ENCODE results near the gene KDM3A. TPM values are rescaled to one million over a fixed set of nuclear protein-coding genes. Genes with fewer than 3 reads are reported as not detected.

Gene KDM3A, protein sequence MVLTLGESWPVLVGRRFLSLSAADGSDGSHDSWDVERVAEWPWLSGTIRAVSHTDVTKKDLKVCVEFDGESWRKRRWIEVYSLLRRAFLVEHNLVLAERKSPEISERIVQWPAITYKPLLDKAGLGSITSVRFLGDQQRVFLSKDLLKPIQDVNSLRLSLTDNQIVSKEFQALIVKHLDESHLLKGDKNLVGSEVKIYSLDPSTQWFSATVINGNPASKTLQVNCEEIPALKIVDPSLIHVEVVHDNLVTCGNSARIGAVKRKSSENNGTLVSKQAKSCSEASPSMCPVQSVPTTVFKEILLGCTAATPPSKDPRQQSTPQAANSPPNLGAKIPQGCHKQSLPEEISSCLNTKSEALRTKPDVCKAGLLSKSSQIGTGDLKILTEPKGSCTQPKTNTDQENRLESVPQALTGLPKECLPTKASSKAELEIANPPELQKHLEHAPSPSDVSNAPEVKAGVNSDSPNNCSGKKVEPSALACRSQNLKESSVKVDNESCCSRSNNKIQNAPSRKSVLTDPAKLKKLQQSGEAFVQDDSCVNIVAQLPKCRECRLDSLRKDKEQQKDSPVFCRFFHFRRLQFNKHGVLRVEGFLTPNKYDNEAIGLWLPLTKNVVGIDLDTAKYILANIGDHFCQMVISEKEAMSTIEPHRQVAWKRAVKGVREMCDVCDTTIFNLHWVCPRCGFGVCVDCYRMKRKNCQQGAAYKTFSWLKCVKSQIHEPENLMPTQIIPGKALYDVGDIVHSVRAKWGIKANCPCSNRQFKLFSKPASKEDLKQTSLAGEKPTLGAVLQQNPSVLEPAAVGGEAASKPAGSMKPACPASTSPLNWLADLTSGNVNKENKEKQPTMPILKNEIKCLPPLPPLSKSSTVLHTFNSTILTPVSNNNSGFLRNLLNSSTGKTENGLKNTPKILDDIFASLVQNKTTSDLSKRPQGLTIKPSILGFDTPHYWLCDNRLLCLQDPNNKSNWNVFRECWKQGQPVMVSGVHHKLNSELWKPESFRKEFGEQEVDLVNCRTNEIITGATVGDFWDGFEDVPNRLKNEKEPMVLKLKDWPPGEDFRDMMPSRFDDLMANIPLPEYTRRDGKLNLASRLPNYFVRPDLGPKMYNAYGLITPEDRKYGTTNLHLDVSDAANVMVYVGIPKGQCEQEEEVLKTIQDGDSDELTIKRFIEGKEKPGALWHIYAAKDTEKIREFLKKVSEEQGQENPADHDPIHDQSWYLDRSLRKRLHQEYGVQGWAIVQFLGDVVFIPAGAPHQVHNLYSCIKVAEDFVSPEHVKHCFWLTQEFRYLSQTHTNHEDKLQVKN (N-terminal part only)
- 4.8 and 7.2 TPM in 2 replicates for total RNA-seq

DNA sequence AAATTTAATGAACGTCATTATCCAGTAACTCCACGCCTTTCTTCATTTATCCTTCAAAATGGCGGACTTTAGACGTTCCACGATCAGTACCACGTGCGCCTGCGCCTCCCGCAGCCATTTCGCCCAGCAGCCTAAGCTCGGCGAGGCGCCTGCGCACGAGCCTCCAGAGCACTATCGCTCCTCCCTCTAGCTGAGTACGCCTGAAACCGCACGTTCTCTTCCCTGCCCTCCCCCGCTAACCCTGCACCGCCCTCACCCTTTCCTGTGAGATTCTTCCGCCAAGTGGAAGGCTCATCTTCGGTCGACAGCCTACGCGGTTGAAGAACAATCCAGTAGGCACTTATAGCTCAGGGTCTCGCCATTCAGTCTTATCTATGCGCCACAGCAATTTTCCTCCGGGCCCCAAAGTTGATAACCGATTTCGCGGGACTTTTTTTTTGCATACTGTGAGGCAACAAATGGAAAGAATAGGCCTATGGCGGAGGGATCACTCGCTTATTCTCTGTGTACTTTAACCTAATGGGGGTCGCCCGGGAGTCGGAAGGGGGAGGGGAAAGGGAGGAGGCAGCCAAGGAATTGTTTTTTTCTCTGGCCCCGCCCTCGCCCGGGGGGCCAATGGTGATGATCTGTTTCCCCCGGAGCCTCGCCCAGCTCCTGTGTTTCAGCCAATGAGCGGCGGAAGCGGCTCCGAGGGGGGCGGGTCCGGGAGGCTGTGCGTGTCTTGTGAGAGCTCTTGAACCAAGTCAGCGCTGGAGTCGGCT lies at the start of gene KDM3A:
TSS of gene KDM3A (plus strand) at position 741 of the 761 bp plus-strand sequence. CDS start 677 bp downstream, outside the sequence.

Other genes with a start within 250 kb of the KDM3A start
- gene IMMT, start 245.9 kb upstream of the KDM3A start, total RNA-seq = 81.5 and 85.0 TPM in 2 replicates
- gene MRPL35, start 241.9 kb upstream of the KDM3A start, total RNA-seq = 28.6 and 34.8 TPM in 2 replicates
- 0.67 TPM in 1 of 2 replicates, not detected in the other for gene REEP1, start 103.7 kb upstream of the KDM3A start, total RNA-seq
- 33.4 and 44.2 TPM in 2 replicates for gene CHMP3, start 122.1 kb downstream of the KDM3A start, total RNA-seq
- gene RNF103, start 182.5 kb downstream of the KDM3A start, total RNA-seq = 9.8 TPM in 2 replicates